Measurements from ENCODE around the gene CELF5.

CELF5 gene

DNA sequence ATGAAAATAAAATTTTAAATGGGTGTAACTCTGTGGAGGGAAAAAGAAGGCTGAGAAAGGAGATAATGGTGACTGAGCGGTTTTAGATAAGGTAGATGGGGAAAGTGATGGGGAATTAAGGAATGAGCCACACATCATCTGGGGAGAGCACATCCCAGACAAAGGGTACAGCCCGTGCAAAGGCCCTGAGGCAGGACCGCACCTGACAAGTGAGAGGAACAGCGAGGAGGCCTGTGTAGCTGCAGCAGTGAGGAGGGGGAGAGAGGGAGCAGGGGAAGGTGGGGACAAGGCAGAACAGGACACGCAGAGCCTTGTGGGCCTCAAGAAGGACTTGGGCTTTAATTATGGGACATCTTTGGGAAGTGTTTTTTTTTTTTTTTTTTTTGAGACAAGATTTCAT is 1.8 kb upstream of the CELF5 start:
- TF ChIP-seq, protein P1, sequence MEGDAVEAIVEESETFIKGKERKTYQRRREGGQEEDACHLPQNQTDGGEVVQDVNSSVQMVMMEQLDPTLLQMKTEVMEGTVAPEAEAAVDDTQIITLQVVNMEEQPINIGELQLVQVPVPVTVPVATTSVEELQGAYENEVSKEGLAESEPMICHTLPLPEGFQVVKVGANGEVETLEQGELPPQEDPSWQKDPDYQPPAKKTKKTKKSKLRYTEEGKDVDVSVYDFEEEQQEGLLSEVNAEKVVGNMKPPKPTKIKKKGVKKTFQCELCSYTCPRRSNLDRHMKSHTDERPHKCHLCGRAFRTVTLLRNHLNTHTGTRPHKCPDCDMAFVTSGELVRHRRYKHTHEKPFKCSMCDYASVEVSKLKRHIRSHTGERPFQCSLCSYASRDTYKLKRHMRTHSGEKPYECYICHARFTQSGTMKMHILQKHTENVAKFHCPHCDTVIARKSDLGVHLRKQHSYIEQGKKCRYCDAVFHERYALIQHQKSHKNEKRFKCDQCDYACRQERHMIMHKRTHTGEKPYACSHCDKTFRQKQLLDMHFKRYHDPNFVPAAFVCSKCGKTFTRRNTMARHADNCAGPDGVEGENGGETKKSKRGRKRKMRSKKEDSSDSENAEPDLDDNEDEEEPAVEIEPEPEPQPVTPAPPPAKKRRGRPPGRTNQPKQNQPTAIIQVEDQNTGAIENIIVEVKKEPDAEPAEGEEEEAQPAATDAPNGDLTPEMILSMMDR (IDR thresholded peaks at IDR 0.05; ENCODE audit: poor library complexity, severe bottlenecking): no peak
- no peaks in the 10 kb centered on the region for H3K36me3 ChIP-seq (ENCODE audit: low read depth)
- H3K4me3 ChIP-seq (ENCODE audit: severe bottlenecking): no peak overlapping the region
- no peak overlapping the region for H3K27ac ChIP-seq (ENCODE audit: poor library complexity, severe bottlenecking)
- no peak for DNase-seq (ENCODE audit: low spot score)
- peaks cover 25% of the 10 kb centered on the region for H3K27me3 ChIP-seq (ENCODE audit: insufficient read depth, poor library complexity, severe bottlenecking)
- no peaks in the 10 kb centered on the region for H3K4me1 ChIP-seq (ENCODE audit: insufficient read depth, poor library complexity, severe bottlenecking)
- no peak for ATAC-seq (ENCODE audit: low read depth)
- H3K9me3 ChIP-seq (ENCODE audit: severe bottlenecking): no peaks in the 10 kb centered on the region

DNA sequence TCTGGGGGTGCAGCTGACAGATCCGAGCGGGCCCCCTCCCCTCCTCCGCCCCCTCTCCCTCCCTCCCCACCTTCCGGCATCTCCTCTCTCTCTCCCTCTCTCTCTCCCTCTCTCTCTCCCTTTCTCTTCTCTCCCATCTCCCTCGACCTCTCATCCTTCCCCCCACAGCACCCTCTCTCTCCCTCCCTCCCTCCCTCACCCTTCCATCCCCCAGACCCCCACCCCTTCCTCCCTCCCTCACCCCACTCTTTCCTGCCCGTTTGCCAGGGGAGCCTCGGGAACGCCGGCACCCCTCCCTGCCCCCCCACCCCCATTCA is 666 bp downstream of the CELF5 start:
- TF ChIP-seq, protein P1 (IDR thresholded peaks at IDR 0.05; ENCODE audit: poor library complexity, severe bottlenecking): no peak
- H3K9me3 ChIP-seq (ENCODE audit: severe bottlenecking): no peaks in the 10 kb centered on the region
- no peak overlapping the region for H3K27ac ChIP-seq (ENCODE audit: poor library complexity, severe bottlenecking)
- DNase-seq (ENCODE audit: low spot score): no peak
- H3K4me3 ChIP-seq (ENCODE audit: severe bottlenecking): no peak overlapping the region
- ATAC-seq (ENCODE audit: low read depth): no peak
- no peaks in the 10 kb centered on the region for H3K36me3 ChIP-seq (ENCODE audit: low read depth)
- H3K4me1 ChIP-seq (ENCODE audit: insufficient read depth, poor library complexity, severe bottlenecking): no peaks in the 10 kb centered on the region
- peaks cover 41% of the 10 kb centered on the region for H3K27me3 ChIP-seq (ENCODE audit: insufficient read depth, poor library complexity, severe bottlenecking)

DNA sequence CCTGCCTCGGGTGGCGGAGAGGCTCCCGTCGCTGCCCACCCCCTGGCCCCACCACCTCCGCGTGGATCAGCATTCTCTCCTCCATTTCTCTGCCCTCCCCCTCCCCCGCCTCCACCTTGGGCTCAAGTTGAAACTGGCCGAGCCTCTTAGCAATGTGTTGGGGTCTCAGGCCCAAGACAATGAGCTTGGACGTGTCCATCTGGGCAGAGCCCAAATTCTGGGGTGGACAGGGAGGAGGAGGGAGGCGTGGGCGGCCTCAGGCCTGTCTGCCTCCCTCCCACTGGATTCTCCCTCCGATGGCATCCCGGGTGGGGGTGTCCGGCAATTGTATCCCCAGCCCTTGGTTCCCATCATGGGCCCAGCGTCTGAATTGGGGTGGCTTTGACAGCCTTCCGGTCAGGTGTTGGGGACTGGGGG is 1.2 kb downstream of the CELF5 start:
- Histone ChIP-seq H3K27me3 (ENCODE audit: insufficient read depth, poor library complexity, severe bottlenecking) (peaks cover 41% of the 10 kb centered on the region), H3K36me3 (ENCODE audit: low read depth) (no peaks in the 10 kb centered on the region), H3K27ac (ENCODE audit: poor library complexity, severe bottlenecking) (no peak overlapping the region), H3K9me3 (ENCODE audit: severe bottlenecking) (no peaks in the 10 kb centered on the region), H3K4me1 (ENCODE audit: insufficient read depth, poor library complexity, severe bottlenecking) (no peaks in the 10 kb centered on the region), H3K4me3 (ENCODE audit: severe bottlenecking) (no peak overlapping the region)
- no peak for DNase-seq (ENCODE audit: low spot score)
- ATAC-seq (ENCODE audit: low read depth): no peak
- TF ChIP-seq, protein P1 (IDR thresholded peaks at IDR 0.05; ENCODE audit: poor library complexity, severe bottlenecking): no peak

DNA sequence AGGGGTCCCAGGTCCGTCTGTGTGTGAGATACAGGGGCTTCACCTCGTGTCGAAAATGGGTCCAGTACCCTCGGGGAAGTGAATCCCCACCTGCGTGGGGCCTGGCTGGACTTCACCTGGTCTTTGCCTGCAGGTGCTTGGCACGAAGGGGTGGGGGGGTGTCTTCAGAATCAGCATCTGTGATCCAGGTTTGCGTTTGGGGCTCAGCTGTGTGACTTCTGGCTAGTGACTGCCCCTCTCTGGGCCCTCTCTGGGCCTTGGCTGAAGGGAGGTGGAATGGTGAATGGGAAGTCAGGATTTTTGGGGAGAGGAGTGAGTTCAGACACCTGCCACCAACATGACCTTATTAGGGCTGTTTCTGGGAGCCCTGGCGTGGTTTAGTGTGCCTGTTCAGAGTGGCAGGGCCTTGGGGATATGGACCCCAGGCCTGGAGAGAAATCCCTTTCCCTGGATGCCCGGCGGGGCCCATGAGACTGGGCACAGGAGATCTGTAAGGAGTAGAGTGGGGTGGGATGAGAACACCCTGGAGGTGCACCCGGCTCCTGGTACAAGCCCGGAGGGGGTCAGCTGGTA is 2.7 kb downstream of the CELF5 start:
- DNase-seq (ENCODE audit: low spot score): no peak
- H3K36me3 ChIP-seq (ENCODE audit: low read depth): no peaks in the 10 kb centered on the region
- TF ChIP-seq, protein P1 (IDR thresholded peaks at IDR 0.05; ENCODE audit: poor library complexity, severe bottlenecking): no peak
- H3K27me3 ChIP-seq (ENCODE audit: insufficient read depth, poor library complexity, severe bottlenecking): peaks cover 41% of the 10 kb centered on the region
- no peak overlapping the region for H3K4me3 ChIP-seq (ENCODE audit: severe bottlenecking)
- no peak overlapping the region for H3K27ac ChIP-seq (ENCODE audit: poor library complexity, severe bottlenecking)
- ATAC-seq (ENCODE audit: low read depth): no peak
- H3K4me1 ChIP-seq (ENCODE audit: insufficient read depth, poor library complexity, severe bottlenecking): no peaks in the 10 kb centered on the region
- no peaks in the 10 kb centered on the region for H3K9me3 ChIP-seq (ENCODE audit: severe bottlenecking)

DNA sequence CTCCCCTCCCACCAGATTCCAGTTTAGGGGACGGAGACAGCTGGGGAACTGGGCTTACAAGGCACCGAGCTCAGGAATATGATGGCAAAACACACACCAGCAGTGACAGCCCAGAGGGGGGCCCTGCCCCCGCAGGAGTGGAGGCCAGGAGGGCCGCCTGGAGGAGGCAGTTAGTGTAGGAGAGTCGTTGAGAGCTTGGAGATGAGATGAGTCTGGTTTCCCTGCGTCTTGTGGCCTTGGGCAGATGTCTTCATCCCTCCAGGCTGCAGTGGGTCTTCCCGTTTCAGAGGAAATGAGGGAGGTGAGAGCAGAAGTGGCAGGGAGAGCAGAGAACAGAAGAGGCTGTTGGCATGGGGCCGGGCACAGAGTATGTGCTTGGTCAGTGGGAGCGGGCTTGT is 4.9 kb downstream of the CELF5 start:
- H3K27me3 ChIP-seq (ENCODE audit: insufficient read depth, poor library complexity, severe bottlenecking): peaks cover 33% of the 10 kb centered on the region
- no peaks in the 10 kb centered on the region for H3K4me1 ChIP-seq (ENCODE audit: insufficient read depth, poor library complexity, severe bottlenecking)
- no peak overlapping the region for H3K4me3 ChIP-seq (ENCODE audit: severe bottlenecking)
- DNase-seq (ENCODE audit: low spot score): no peak
- ATAC-seq (ENCODE audit: low read depth): no peak
- H3K27ac ChIP-seq (ENCODE audit: poor library complexity, severe bottlenecking): no peak overlapping the region
- no peaks in the 10 kb centered on the region for H3K9me3 ChIP-seq (ENCODE audit: severe bottlenecking)
- H3K36me3 ChIP-seq (ENCODE audit: low read depth): no peaks in the 10 kb centered on the region
- TF ChIP-seq, protein P1 (IDR thresholded peaks at IDR 0.05; ENCODE audit: poor library complexity, severe bottlenecking): no peak

All from RWPE2 (cell line).